Stimulated activated CD8-positive, alpha-beta memory T cell treated with anti-CD3 and anti-CD28 coated beads, Interleukin-12 subunit alpha, Interleukin-12 subunit beta, amount 100 ng/mL, for 24 hours (primary cell): ENCODE data around the gene LGR5.
"Not testable (repeated sequence)": the region's sequence is repeated elsewhere in the genome, so short reads cannot be mapped to it uniquely, and the experiment has no call there.

Experiments used
- DNase-seq: peaks from one replicate; pipeline ENCODE4 v3.0.0-alpha.2; 2020; ENCODE audit errors: extremely low read depth

Gene LGR5

DNA sequence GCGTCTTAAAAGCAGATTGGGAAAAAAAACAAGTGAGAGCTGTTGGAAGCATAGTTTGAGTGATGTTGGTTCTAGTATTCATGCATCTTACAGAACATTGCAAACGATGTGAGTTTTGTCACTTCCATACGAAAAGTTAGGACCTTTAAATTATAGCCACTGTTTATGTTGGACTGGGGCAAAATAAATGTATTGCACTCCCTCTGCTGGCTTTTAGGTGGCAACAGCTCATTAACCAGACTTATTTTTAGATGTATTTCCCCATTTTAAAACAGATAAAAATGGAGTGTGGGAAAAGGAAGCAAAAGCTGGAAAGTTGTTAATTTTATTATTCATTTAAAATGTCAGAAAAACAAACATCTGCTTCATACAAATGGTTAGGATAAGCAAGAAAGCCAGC, 111.9 kb downstream of the LGR5 start:
- no peak for DNase-seq

DNA sequence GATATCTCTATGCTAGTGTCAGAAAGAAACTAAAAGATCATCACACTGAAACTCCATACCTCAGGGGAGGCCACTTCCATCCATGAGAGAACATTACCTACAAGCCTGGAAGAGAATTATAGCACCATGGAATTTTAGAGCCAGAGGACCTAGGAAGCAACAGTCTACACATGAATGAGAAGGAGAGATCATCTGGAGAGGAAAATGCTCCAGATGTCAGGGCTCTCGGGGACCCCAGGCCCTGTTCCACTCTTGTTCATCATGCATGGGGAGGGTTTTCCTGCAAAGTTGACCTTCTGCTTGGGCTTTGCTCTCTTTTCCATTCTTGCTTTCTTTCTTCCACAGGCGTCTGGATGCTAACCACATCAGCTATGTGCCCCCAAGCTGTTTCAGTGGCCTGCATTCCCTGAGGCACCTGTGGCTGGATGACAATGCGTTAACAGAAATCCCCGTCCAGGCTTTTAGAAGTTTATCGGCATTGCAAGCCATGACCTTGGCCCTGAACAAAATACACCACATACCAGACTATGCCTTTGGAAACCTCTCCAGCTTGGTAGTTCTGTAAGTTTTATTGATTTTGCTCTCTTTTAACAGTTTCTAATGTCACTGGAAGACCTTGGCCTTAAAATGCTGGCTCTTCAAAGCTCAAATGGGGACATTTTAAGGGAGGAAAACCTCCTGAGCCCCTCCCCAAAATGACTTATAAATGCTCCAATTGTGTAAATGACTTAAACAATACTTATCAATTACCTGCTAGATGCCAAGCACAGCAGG, 113.3 kb downstream of the LGR5 start:
- DNase-seq: no peak

DNA sequence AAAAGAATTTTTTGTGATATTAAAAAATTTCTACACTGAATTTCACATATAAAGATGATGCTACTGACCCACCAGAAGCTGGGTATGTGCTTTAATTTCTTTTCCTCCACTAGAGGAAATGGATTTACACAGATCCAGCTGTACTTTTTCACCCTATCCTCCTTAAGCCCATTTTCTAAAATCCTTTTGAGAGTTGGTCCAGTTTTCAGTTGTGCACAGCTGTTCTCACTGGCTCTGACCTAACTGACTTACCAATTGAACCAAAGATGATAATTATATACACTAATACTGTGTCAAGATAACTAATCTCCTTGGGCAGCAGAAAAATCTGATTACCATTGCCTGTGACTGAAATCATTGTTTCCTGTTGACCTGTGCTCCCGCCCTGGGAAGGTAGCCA, 115.6 kb downstream of the LGR5 start:
- no peak for DNase-seq

DNA sequence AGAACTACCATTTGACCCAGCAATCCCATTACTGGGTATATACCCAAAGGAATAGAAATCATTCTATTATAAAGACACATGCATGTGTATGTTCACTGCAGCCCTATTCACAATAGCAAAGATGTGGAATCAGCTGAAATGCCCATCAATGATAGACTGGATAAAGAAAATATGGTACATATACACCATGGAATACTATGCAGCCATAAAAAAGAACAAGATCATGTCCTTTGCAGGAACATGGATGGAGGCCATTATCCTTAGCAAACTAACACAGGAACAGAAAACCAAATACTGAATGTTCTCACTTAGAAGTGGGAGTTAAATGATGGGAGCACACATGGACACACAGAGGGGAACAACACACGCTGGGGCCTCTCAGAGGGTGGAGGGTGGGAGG, 116.2 kb downstream of the LGR5 start:
- not testable (repeated sequence) for DNase-seq

DNA sequence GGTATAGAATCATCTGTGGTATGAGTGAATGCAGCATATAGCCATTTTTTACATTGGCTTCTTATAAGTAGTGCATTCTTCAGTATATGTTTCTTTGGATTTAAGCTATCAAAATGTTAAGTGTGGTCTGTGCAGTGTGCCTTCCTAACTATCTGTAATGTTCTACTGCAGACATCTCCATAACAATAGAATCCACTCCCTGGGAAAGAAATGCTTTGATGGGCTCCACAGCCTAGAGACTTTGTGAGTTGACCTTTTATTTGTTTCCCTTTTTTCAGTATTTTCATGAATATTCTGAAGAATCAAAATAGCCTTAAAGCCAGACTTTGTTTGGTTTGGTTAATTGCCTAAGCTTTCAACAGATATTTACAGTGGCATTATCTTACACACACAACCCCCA, 116.8 kb downstream of the LGR5 start:
- DNase-seq: no peak

DNA sequence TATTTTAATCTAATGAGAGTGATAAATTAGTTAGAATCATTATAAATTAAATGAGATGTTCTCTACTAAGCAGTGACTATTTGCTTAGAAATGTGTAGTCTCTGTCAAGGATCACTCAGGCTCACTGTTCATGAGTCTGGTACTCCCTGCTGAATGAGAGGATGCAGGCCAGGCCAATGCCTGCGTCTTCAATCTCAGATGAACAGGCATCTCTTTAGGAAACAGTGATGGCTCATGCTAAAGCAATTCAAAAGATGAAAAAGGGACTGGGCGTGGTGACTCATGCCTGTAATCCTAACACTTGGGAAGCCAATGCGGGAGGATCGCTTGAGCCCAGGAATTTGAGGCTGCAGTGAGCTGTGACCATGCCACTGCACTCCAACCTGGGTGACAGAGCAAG, 117.3 kb downstream of the LGR5 start:
- DNase-seq: no peak

DNA sequence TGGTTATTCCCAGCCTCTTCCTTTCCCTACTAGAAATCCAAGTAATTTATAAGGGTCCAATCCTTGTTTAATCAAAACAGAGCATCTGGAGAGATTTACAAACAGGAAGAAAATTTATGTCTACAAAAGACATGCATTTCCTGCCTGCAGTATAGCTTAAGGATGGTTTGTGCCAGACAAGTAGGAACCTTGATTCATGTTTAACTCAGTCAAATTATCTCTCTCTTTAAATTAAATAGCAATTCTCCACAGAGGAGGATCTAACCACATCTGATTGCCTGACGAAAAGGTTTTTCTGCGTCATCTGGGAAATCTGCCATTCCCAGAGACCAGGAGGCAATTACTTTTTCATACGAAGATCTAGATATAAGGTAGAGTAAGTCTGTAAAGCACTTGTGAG, 118.8 kb downstream of the LGR5 start:
- DNase-seq: no peak

DNA sequence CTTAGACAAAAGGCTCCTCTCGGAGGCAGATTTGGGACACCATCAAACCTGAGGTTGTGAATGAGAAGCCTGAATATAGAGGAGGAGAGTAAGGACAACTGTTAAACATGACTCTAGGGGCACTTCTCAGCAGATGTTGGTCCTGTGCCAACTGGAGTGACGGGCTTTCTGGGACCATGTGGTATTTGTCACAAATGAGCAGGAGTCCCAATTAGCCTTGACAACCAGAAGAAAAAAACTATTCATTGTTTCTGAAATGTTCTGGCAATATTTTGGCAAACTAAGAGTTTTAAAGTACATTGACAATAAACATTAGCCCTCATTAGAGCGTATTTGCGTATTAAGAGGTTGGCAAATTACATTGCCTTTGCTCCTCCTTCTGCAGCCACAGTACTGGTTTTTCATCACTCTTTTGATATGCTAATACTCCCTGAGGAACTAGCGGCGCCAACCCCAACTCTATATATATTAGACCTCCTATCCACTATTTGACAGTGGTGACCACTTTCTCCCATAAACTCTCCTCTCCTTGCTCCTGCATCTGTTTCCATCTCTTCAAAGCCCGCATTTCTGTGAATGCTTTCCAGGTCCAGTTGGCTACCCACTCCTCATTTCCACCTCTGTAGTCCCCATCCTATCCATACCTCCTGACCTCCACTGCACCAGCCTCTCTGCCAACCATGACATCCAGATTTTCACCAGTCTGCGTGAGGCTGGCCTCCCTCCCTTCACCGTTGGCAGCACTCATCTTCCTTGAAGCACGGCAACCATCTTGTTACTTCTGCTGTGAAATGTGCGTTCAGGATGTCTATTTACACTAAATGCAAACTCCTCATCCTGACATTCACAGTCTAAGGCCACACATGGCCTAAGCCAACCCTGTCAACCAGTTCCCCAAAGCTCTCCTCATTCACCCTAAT, 123.3 kb downstream of the LGR5 start:
- DNase-seq: no peak

DNA sequence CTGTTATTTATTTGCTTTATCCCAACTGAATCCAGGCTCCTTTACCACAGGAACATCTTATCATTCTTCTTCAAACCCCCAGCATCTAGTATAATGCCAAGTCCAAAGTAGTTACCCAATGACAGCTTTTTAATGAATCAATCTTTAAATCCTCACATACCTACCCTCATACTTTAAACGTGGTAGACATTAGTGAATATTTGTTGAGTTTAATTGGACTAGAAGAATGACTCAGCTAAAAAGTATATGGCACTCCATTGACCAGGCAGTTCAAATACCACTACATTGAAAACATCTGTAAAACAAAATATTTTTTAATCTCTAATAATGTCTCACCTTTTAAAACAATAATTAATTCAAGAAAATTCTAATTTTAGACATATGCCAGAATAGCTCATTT, 125.9 kb downstream of the LGR5 start:
- DNase-seq: no peak

DNA sequence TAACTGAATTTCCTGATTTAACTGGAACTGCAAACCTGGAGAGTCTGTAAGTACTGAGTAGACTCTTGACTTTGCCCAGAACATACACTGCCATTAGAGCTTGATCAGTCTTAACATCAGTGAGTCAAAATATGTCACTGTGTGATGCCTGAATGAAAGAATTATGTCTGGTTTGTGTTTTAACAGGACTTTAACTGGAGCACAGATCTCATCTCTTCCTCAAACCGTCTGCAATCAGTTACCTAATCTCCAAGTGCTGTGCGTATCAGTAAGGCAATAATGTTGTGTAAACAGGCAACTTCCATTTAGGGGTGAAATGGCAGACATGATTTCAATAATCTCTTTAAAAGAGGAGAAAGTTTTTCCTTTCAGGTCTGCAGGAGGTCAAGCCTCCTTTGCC, 127.1 kb downstream of the LGR5 start:
- no peak for DNase-seq

DNA sequence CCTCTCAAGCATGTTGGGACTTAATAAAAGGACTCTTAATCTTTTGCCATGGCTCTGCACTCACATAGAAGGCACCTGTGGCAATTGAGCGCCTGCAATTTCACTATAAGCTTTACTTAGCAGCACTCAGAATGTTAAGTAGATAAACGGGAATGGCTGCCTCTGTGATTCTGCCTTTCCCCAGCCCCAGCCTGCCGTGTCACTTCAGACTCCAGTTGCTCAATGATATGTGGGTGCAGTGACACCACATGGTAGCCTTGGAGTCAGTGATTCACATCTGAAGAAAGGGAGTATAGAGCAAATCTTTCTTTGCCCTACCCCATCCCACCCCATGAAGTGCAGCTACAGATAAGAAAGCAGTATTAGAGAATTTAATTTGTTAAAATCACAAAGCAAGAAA, 127.9 kb downstream of the LGR5 start:
- no peak for DNase-seq

DNA sequence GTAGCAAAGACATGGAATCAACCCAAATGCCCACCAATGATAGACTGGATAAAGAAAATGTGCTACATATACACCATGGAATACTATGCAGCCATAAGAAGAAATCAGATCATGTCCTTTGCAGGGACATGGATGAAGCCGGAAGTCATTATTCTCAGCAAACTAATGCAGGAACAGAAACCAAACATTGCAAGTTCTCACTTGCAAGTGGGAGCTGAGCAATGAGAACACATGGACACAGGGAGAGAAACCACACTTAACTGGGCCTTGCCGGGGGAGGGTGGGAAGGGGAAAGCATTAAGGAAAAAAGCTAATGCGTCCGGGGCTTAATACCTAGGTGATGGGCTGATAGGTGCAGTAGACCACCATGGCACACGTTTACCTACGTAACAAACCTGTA, 130.3 kb downstream of the LGR5 start:
- DNase-seq: not testable (repeated sequence)

DNA sequence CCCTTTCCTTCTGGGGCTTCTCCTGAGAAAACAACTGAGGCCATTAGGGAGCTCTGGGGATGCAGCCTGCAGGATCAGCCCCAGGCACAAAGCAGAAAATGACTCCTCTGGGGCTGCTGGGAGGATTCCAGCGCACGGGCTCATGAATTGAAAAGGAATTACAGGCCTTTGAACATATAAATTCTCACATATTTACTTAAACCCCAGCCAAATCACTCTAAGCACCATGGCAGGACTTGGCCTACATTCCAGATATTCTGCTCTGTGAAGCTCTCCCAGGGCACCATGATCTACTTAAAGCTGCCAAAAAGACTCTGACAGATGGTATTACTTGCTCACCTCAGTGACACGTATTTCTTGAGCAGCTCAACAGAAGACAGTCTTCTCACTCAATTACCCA, 136.9 kb downstream of the LGR5 start:
- no peak for DNase-seq

DNA sequence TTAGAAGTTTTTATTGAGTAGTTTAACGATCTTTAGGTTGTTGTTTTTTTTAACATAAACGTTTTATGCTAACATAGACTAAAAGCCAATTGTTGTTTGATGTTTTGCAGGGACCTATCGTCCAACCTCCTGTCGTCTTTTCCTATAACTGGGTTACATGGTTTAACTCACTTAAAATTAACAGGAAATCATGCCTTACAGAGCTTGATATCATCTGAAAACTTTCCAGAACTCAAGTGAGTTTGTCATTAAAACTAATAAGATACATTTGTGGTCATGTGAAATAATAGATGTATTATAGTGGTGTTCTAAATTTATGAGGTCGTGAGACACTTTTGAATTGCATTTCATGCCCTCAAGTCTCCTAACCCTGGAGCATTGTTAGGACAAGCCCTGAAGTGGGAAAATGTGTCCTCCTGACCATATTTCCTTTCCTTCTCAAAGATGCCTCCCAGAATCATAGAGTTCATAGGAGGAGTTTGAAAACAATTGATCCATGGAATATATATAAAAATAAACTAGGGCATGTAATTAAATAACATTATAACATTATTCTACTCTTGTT, 139.2 kb downstream of the LGR5 start:
- no peak for DNase-seq

DNA sequence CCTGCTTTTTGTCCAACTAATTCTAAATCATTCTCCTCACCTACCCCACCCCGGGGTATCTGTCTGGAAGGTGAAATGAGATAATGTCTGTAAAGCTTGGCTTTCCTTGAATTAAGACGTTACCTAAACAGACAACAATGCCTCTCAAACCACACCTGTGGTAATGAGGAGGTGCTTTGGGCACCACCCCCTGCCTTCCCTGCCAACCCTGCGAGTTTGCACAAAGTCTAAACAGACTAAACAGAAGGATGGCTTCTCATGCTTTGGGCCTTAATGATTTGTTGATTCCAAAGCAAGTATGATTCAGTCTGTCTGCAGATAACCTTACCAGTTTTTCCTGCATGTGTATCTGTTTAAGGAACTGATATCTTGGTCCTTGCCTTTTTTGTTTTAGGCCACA, 141.6 kb downstream of the LGR5 start:
- DNase-seq: no peak

DNA sequence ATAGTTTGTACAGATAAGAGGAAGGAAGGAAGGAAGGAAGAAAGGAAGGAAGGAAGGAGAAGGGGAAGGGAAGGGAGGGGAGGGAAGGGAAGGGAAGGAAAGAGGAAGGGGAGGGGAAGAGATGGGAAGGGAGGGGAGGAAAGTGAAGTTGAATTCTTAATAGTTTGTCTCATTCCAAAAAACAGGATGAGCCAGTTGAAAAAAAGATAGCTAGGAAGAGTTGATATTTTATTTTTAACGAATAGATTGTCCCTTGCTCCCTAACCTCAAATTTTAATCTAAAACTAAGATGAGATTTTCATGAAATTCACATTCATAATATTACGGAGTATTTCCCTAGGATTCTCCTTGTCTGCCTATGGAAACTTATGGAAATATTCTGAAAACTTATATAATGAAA, 143.3 kb downstream of the LGR5 start:
- DNase-seq: no peak

DNA sequence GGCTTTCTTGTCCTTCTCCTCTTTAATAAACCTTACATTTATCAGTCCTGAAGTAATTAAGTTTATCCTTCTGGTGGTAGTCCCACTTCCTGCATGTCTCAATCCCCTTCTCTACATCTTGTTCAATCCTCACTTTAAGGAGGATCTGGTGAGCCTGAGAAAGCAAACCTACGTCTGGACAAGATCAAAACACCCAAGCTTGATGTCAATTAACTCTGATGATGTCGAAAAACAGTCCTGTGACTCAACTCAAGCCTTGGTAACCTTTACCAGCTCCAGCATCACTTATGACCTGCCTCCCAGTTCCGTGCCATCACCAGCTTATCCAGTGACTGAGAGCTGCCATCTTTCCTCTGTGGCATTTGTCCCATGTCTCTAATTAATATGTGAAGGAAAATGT, 144.8 kb downstream of the LGR5 start:
- no peak for DNase-seq

DNA sequence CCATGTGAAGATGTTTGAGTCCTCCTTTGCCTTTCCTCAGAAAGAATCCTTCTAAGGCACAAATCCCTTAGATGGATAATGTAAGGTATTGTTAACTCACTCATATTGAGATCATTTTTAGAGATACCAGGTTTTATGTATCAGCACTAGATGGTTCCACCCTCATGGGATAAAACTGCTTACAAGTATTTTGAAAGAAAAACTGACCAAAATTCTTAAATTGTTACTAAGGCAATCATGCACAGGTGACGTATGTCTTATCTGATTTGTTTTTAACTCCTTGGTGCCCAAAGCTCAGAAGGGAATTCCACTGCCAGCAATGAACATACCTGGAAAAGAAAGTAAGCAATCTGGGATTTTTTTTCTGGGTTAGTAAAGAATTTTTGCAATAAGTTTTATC, 145.6 kb downstream of the LGR5 start:
- DNase-seq: no peak

DNA sequence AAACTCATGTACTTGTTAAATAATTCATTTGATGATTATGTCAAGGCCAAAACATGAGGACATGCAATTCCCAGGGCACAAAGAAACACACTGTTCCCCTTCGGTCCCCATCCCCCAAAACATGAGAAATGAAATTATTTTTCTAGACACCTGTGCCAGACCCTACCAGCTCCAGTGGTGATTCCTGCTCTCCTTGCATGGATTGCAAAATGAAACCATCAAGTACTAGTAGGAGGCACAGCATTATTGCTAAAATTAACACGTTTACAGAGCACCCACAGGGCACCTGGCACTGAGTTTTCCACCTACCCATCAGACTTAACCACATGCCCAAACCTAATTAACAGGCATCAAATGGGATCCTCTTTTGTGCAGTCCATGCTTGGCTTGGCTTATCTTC, 147.4 kb downstream of the LGR5 start:
- DNase-seq: no peak

DNA sequence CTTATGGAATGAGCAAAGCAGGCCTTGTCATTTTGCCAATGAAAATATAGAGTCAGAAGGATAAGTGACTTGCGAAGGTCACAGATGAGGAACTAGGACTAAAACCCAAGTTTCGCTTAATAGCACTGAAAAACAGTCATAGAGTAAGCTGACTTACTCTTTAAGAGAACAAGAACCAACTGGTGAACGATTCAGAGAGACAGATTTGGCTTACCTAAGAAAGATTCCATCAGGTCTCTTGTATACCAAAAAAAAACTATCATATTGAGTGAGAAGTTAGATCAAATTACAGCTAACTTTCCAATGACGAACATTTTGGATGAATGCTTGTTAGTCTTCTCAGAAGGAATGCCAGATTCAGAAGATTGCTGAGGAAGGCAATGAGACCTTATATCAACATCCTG, 149.9 kb downstream of the LGR5 start:
- no peak for DNase-seq

DNA sequence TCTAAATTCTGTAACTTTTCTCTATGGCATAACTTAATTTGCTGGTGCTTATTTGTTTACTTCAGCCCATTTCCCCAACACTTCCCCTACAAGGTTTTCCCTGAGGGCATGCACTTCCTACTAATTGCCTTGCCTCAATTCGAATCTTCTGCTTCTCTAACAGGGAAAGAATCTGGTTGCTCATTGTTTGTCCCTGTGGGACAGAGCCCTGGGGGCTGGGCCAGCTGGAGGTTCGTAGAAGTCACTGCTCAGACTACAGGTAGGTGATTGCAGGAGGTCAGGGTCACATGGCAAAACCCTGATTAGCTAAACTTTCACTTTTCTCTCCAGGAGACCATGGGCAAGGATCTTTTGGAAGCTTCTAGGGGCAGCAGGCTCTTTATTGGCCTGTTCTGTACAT, 152.0 kb downstream of the LGR5 start:
- DNase-seq: no peak

DNA sequence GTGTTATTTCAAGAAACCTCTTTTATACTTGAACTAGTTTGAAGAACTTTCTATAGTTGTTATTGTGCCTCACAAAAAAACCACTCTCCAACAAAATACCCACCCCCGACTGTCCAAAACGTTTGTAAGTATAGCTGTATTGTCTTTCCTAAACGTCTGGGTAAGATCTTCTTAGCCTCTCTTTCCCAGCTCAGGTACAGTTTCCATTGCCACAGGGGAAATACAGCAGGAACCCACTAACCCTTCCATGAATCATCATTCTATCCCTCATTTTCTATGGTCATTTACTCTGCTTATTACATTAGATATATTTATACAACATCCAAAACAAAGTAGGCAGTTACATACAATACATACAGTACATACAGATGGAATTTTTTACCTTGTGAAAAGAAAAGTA, 153.2 kb downstream of the LGR5 start:
- DNase-seq: no peak
